Tongue (tissue), 2 donors: ENCODE results near the gene HDHD3. TPM values are rescaled to one million over a fixed set of nuclear protein-coding genes. Genes with fewer than 3 reads are reported as not detected.

Experiments used
- DNase-seq: peaks from one replicate; pipeline ENCODE4 v3.0.0-alpha.2; 2015
- total RNA-seq: library from RNA; depleted of rRNA; stranded (reverse); fragments of >200 nt; gene quantifications from one replicate; pipeline ENCODE4 v1.2.3, GENCODE V29; 2014

Gene HDHD3
- total RNA-seq, 1 donor from 2014 or later = 13.0 TPM

- DNase-seq = no peak
Measured at GRCh38 chr9:113363336-113363735, 13.4 kb downstream of the HDHD3 start.

DNA sequence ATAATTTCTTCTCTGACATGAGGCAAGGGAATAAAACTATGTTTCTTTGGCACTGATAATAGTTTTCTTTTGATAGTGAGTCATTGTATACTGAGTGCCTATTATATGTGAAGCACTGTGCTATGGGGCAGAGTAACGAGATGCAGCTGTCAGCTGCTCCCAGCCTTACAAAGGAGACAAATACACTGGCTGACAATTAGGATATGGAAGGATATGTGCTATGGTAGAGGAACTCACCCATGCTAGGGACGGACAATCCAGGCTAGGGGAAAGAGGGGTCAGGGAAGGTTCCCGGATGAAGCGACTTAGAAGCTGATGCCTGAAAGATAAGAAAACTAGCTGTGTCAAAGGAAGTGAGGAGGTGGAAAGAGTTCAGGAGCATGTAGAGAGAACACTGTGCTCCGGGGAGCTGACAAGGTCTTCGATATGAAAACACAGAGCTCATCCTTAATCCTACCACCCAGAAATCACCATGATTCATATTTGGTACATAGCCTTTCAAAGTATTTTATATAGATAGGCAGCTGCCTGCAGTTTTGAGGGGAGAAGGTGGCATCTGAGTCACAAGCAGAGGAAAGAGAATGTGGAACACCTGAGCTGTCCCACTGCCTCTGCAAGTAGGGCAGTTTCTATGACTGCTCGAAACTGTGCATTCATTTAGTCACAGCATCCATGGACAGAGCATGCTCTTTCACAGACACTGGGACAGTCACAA, 15.3 kb downstream of the HDHD3 start:
- no peak for DNase-seq

DNA sequence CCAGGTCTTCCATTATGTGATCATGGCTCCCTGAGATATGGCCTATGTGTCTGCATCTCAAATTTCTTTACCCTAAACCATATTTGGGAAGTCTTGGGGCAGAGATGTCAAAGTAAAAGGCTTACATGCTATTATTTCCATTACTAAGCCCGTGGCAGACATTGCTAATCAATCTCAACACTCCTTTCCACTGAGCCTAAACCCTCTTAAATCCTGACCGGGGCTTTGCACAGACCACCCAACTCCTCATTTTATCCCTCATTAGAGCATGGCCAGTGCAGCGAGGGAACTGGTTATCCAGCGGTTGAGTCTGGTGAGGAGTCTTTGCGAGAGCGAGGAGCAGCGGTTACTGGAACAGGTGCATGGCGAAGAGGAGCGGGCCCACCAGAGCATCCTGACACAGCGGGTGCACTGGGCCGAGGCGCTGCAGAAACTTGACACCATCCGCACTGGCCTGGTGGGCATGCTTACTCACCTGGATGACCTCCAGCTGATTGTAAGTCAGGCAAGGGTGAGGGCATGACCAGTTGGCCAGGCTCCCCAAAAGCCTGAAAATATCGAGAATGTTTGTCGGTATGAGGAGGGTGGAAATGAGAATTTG, 16.4 kb downstream of the HDHD3 start:
- no peak for DNase-seq

DNA sequence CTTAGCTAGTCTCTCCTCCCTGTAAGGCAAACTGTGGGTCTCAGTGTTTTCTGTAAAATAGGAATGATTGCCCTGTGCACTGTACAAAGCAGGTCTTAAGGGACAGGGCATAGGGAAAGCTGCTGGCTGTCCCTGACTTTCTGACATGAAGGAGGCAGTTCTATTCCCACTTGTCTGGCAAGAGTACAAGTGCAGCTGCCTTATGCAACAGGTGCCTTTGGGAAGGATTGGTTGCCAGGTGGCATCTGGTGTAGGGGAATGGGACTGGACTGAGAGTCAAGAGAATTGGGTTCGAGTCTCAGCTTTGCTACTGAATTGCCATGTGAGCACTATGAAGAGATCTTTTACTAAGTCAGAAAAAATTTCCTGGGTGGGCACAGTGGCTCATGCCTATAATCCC, 17.4 kb downstream of the HDHD3 start:
- DNase-seq = peak; percentile 67

GRCh38 chr9:113356686-113357292, 20.0 kb downstream of the HDHD3 start:
- no peak for DNase-seq

DNA sequence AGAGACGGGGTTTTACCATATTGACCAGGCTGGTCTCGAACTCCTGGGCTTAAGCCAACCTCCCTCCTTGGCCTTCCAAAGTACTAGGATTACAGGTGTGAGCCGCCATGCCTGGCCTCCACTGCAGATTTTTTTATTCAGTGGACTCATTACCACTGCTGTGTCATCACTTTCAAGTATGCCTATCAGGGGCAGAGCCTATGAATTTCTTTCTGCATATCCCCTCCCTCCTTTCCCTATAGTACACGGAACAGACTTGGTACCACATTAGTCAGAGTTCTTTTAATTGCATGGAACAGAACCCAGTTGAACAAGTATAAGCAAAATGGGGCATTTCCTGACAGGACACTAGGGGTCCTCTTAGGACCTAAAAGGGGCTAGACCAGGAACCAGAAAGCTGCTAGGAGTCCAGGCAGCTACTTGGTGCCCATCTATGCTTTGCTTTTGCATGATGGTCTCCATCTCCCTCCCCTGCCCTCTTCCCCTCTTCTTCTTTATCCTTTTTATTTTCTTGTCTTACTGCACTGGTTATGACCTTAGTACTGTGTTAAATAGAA, 21.7 kb downstream of the HDHD3 start:
- DNase-seq = no peak

- no peak for DNase-seq
Measured at GRCh38 chr9:113352411-113352810, 24.4 kb downstream of the HDHD3 start.

DNA sequence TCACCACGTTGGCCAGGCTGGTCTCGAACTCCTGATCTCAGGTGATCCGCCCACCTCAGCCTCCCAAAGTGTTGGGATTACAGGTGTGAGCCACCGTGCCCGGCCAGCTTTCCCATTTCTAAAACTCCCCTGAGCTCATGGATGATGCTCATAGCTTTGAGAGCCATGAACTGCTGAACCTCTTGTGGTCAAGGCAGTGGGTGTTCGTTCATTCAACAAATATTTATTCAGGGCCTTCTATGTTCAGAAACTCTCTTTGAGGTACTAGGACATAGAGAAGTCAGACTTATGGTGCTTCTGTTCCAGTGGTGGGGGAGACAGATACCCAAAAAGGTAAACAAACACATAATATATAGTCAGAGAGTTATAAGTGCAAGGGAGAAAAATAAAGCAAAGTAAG, 24.8 kb downstream of the HDHD3 start:
- DNase-seq = no peak

DNA sequence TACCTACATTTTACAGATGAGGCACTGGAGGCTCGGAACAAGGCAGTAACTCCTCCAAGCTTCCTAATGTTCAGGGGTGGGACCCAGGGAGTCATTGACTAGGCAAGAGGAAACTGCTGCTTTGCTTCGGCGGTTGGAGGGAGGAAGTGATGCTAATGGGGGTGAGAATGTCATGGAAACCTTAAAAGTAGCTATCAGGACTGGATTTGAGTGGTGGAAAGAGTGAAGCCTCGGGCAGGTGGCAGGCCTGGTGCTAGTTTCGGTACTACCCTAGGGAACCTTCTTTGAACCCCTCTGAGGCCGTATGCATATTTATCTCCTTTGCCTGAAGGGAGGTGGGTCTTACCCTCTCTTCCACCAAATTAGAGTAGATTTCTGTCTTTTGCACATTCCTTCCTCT, 25.8 kb downstream of the HDHD3 start:
- no peak for DNase-seq

DNA sequence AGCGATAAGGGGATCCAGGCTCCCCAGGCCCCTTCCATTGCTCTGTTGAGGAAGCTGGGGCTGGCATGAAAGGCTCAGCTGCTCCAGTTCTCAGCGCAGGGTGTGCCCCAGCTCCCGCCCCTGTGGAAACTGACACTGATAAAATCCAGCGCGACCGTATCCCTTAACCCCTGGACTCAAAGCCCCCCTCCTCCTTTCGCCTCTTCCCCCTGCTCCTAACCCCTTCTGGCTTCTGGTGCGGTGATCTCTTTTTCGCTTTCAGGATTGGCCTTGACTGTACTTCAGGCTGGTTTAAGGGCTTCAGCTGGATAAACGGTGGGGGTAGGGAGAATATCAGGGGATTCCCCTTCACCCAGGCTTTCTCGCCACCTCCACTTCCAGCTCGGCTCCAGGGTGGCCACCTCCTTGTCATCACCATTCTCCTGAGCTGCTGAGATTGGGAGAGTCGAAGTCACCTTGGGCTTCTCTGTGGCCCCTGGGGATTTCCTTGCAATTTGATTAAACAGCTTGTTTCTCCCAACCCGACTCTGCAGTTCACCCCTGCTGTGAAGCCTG, 26.6 kb downstream of the HDHD3 start:
- DNase-seq = no peak

DNA sequence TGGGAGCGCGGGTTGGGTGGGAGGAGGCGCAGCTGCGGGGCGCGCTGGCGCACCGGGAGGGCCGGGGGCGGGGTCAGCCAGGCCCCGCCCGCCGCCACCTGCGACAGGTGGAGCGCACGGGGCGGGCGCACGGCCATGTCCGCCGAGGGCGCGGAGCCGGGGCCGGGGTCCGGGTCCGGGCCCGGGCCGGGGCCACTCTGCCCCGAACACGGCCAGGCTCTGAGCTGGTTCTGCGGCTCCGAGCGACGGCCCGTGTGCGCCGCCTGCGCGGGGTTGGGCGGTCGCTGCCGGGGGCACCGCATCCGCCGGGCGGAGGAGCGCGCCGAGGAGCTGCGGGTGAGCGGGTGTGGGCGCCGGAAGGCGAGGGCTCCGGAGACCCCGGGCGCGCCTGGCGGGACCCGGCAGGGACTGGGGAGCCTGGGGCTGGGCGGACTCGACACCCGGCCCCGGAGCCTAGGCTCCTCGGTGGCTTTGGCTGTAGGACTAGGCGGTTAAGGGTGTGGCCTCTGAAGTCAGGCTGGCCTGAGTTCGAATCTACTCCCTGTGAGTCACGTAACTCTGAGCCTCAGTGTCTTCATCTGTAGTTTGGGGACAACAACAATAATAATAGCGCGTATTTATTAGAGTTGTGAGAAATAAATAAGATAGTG, 27.2 kb downstream of the HDHD3 start, which contains the start of gene BSPRY:
Gene BSPRY, plus strand, starts transcription at position 97 of the 650 bp plus-strand sequence. Its CDS starts 39 bp downstream, at position 136.
- no peak for DNase-seq

DNA sequence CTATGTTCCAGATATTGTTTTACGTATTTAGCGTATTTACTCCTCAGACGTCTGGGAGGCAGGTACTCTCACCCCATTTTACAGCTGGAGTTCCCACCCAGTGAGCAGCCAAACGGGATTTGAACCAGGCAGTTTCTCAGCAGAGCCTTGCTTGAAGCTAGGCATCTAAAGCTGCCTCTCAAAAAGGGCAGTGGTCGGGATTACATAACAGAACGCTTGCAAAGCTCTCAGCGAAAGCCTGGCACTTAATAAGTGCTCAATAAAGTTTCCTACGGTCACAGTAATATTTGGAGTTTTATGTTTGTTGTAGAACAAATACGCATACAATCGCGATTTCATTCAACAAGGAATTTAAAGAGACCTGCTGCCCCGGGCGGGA, 27.7 kb downstream of the HDHD3 start:
- DNase-seq = no peak

- DNase-seq = no peak
Measured at GRCh38 chr9:113348437-113348836, 28.3 kb downstream of the HDHD3 start.

DNA sequence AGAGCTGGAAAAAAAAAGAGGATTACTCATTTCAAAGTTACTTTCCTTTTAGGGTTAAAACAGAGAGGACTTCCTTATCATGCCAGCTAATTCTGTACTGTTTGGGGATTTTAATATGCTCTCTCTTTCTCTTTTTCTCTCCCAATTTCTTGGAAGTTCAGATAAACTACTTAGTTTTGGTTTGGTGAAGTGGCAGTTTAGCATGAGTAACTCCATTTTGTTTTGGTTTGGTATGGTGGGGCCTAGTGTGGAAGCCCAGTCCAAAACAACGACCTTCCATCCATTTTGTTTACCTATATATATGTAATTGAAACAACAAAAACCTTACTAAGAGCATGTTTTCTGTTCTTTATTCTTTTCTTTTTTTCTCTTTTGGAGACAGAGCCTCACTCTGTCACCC, 31.1 kb downstream of the HDHD3 start:
- DNase-seq = no peak

DNA sequence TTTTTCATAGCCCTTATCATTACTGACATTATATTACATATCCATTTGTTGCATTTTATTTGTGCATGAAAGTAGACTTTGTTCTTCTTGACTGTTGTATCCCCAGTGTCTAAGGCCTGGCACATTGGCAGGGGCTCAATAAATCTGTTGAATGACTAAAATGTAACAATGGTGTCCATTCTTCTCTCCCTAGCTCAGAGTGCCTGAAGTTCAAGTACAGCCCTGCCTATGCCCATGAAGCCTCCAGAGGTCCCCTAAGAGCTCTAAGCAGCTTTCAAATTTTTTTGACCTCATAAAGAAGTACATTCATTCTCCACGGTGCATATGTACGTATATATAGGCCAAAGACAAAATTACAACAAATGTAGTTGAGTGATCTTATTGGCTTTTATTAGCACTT, 31.6 kb downstream of the HDHD3 start:
- DNase-seq = no peak

DNA sequence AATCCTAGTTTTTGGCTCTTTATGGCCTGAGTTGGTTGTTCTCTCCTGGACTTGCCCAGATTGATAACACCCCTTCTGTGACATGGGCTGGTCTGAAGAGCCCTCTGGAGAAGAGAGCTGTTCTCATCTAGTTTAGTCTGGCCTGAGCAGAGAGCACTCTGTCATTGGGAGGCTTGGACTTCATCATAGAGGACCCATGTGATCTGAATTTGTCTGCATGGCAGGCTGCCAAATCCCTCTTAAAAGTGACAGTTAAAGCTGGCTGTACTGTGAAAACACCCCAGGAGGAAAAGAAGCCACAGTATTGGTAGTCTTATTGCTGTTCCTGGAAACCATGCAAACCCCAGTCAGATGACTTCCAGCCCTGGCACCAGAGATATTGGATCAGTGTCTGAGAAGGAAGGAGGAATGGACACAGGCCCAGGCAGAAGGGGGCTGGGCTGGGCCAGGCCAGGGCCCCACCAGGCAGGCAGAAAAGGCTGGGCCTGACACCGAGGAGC, 33.0 kb downstream of the HDHD3 start:
- peak; percentile 95 for DNase-seq

- peak; percentile 51 for DNase-seq
Measured at GRCh38 chr9:113341712-113342410, 34.9 kb downstream of the HDHD3 start.

- DNase-seq = peak; percentile 95
Measured at GRCh38 chr9:113340011-113340699, 36.6 kb downstream of the HDHD3 start, which contains the start of gene WDR31. WDR31 (minus strand) TSS chr9:113340275; CDS start chr9:113332022, 8,253 bp downstream.

- DNase-seq = no peak
Measured at GRCh38 chr9:113337714-113338113, 39.1 kb downstream of the HDHD3 start.

- no peak for DNase-seq
Measured at GRCh38 chr9:113331780-113332179, 45.0 kb downstream of the HDHD3 start.
